ENCODE data around the gene DPH5. TPM values are rescaled to one million over a fixed set of nuclear protein-coding genes. Genes with fewer than 3 reads are reported as not detected.

Gene DPH5
- total RNA-seq, 2 donors from 2014 or later, result 20.1 to 32.4 TPM

GRCh38 chr1:101051688-101052638 lies 26.4 kb upstream of the DPH5 start:
- H3K4me3 ChIP-seq, result no peak overlapping the region
- no peaks in the 10 kb centered on the region for H3K36me3 ChIP-seq
- no peaks in the 10 kb centered on the region for H3K4me1 ChIP-seq
- H3K27ac ChIP-seq, result no peak overlapping the region
- H3K9me3 ChIP-seq, result no peaks in the 10 kb centered on the region
- no peaks in the 10 kb centered on the region for H3K27me3 ChIP-seq
- H3K9ac ChIP-seq (ENCODE audit: low read depth in 2 of 2, low read length in 2 of 2), result no peak overlapping the region
- no peak for TF ChIP-seq CTCF (IDR thresholded peaks at IDR 0.05)
- no peak for DNase-seq
- intact Hi-C loops (cut with DNase I), result no loop called here

- Histone ChIP-seq H3K4me1 (no peaks in the 10 kb centered on the region), H3K4me3 (no peak overlapping the region)
- intact Hi-C loops (cut with DNase I), result no loop called here
These were observed 25.3 kb upstream of the DPH5 start for GRCh38 chr1:101050869-101051268.

GRCh38 chr1:101044749-101045148 lies 19.2 kb upstream of the DPH5 start:
- Histone ChIP-seq H3K27ac (no peak overlapping the region), H3K4me1 (no peaks in the 10 kb centered on the region), H3K9me3 (peaks cover 6% of the 10 kb centered on the region), H3K27me3 (no peaks in the 10 kb centered on the region), H3K4me3 (no peak overlapping the region), H3K36me3 (no peaks in the 10 kb centered on the region), H3K9ac (ENCODE audit: low read depth in 2 of 2, low read length in 2 of 2) (no peak overlapping the region)
- no peak for DNase-seq
- no peak for TF ChIP-seq CTCF (IDR thresholded peaks at IDR 0.05)
- intact Hi-C loops (cut with DNase I), result no loop called here

More at GRCh38 chr1:101050869-101051268, 25.3 kb upstream of the DPH5 start:
- Histone ChIP-seq H3K27ac (no peak overlapping the region), H3K27me3 (no peaks in the 10 kb centered on the region), H3K9me3 (no peaks in the 10 kb centered on the region), H3K36me3 (no peaks in the 10 kb centered on the region), H3K9ac (ENCODE audit: low read depth in 2 of 2, low read length in 2 of 2) (no peak overlapping the region)
- TF ChIP-seq CTCF (IDR thresholded peaks at IDR 0.05), result no peak
- DNase-seq, result no peak

GRCh38 chr1:101044259-101044658 lies 18.7 kb upstream of the DPH5 start:
- no peaks in the 10 kb centered on the region for H3K4me1 ChIP-seq
- no peak overlapping the region for H3K9ac ChIP-seq (ENCODE audit: low read depth in 2 of 2, low read length in 2 of 2)
- intact Hi-C loops (cut with DNase I), result no loop called here
- no peak for TF ChIP-seq CTCF (IDR thresholded peaks at IDR 0.05)
- no peaks in the 10 kb centered on the region for H3K27me3 ChIP-seq
- H3K36me3 ChIP-seq, result no peaks in the 10 kb centered on the region
- H3K27ac ChIP-seq, result no peak overlapping the region
- H3K9me3 ChIP-seq, result peaks cover 6% of the 10 kb centered on the region
- no peak for DNase-seq
- H3K4me3 ChIP-seq, result no peak overlapping the region

- intact Hi-C loops (cut with DNase I), result no loop called here
- H3K4me1 ChIP-seq, result no peaks in the 10 kb centered on the region
- H3K4me3 ChIP-seq, result no peak overlapping the region
- TF ChIP-seq CTCF (IDR thresholded peaks at IDR 0.05), result no peak
- no peaks in the 10 kb centered on the region for H3K27me3 ChIP-seq
- no peak overlapping the region for H3K9ac ChIP-seq (ENCODE audit: low read depth in 2 of 2, low read length in 2 of 2)
- peaks cover 6% of the 10 kb centered on the region for H3K9me3 ChIP-seq
- no peaks in the 10 kb centered on the region for H3K36me3 ChIP-seq
- DNase-seq, result no peak
- H3K27ac ChIP-seq, result no peak overlapping the region
These were observed 18.2 kb upstream of the DPH5 start for GRCh38 chr1:101043776-101044175.

Data from colonic mucosa (tissue), 4 donors.